Suprapubic skin (tissue), 4 donors: ENCODE measurements around the gene AP3B2.

ENCODE experiments used
- EP300 ChIP-seq: sonication (generic); formaldehyde crosslinking; IDR thresholded peaks from one replicate; pipeline ENCODE4 v1.6.1; 2017; ENCODE audit warnings: antibody characterized with exemption
- POLR2A ChIP-seq, 2 donors: fragments of 450-650 bp; IDR thresholded peaks; one replicate each; pipeline ENCODE4 v1.6.1; 2017; ENCODE audit warnings: antibody characterized with exemption in 2 of 2, mild to moderate bottlenecking in 2 of 2, moderate library complexity in 2 of 2
- POLR2AphosphoS5 ChIP-seq, 3 donors: sonication (generic); formaldehyde crosslinking; IDR thresholded peaks; one replicate each; pipeline ENCODE4 v1.6.1; 2017; ENCODE audit warnings: antibody characterized with exemption in 3 of 3
- TF ChIP-seq, protein P1 (sequence below), 2 donors: fragments of 200-600 bp in 1 of 2; fragments of 450-650 bp in 1 of 2; sonication (generic) in 1 of 2; IDR thresholded peaks; one replicate each; pipeline ENCODE4 v1.5.1; 2016 to 2019; ENCODE audit warnings: antibody characterized with exemption in 2 of 2, mild to moderate bottlenecking in 1 of 2, moderate library complexity in 1 of 2

- TF ChIP-seq, protein P1, sequence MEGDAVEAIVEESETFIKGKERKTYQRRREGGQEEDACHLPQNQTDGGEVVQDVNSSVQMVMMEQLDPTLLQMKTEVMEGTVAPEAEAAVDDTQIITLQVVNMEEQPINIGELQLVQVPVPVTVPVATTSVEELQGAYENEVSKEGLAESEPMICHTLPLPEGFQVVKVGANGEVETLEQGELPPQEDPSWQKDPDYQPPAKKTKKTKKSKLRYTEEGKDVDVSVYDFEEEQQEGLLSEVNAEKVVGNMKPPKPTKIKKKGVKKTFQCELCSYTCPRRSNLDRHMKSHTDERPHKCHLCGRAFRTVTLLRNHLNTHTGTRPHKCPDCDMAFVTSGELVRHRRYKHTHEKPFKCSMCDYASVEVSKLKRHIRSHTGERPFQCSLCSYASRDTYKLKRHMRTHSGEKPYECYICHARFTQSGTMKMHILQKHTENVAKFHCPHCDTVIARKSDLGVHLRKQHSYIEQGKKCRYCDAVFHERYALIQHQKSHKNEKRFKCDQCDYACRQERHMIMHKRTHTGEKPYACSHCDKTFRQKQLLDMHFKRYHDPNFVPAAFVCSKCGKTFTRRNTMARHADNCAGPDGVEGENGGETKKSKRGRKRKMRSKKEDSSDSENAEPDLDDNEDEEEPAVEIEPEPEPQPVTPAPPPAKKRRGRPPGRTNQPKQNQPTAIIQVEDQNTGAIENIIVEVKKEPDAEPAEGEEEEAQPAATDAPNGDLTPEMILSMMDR (IDR thresholded peaks at IDR 0.05) = no peak
- TF ChIP-seq POLR2A (IDR thresholded peaks at IDR 0.05) = no peak
- TF ChIP-seq POLR2AphosphoS5 (IDR thresholded peaks at IDR 0.05) = no peak
- TF ChIP-seq EP300 = no peak
Observed at GRCh38 chr15:82681371-82681770, 28.3 kb downstream of the AP3B2 start.
